Neural cell (in vitro differentiated cells): ENCODE measurements around the gene ZNF385D. TPM values are rescaled to one million over a fixed set of nuclear protein-coding genes. Genes with fewer than 3 reads are reported as not detected.

Experiments
- H2AFZ ChIP-seq: fragments of 200-600, 300-800 bp; sonication (generic), shearing (Covaris generic); 2 replicates; pipeline ENCODE4 v1.6.0; 2014; ENCODE audit warnings: low read depth, mild to moderate bottlenecking, antibody characterized with exemption, low read length, moderate library complexity
- H3F3A ChIP-seq: fragments of 200-600 bp; shearing (Covaris generic); 2 replicates; pipeline ENCODE4 v1.6.1; 2016; ENCODE audit warnings: mild to moderate bottlenecking, moderate library complexity, mixed read lengths, antibody characterized with exemption, low read length; ENCODE audit not compliant: insufficient read depth, poor library complexity, severe bottlenecking
- H3K27ac ChIP-seq: fragments of 200-600, 300-800 bp; sonication (generic), shearing (Covaris generic); 2 replicates; pipeline ENCODE4 v1.5.1; 2014; ENCODE audit warnings: mild to moderate bottlenecking, low read length, moderate library complexity
- H3K27me3 ChIP-seq: fragments of 300-800, 200-600 bp; sonication (generic), shearing (Covaris generic); 2 replicates; pipeline ENCODE4 v1.6.0; 2014; ENCODE audit warnings: mild to moderate bottlenecking, low read depth, low read length, moderate library complexity; ENCODE audit not compliant: insufficient read depth
- H3K36me3 ChIP-seq: fragments of 300-800, 200-600 bp; sonication (generic), shearing (Covaris generic); 2 replicates; pipeline ENCODE4 v1.5.1; 2014; ENCODE audit warnings: mild to moderate bottlenecking, antibody characterized with exemption, low read length, moderate library complexity; ENCODE audit not compliant: insufficient read depth
- H3K4me2 ChIP-seq: fragments of 300-800, 200-600 bp; sonication (generic), shearing (Covaris generic); 2 replicates; pipeline ENCODE4 v1.6.0; 2014; ENCODE audit warnings: mild to moderate bottlenecking, low read length
- H3K4me3 ChIP-seq: fragments of 300-800, 200-600 bp; sonication (generic), shearing (Covaris generic); 2 replicates; pipeline ENCODE4 v1.5.1; 2014; ENCODE audit warnings: mild to moderate bottlenecking, low read length, moderate library complexity
- H3K79me2 ChIP-seq: fragments of 200-600 bp; shearing (Covaris generic); replicated peaks from 2 replicates; pipeline ENCODE4 v1.6.0; 2014; ENCODE audit warnings: mild to moderate bottlenecking, low read length, moderate library complexity; ENCODE audit not compliant: insufficient read depth
- H3K9ac ChIP-seq: fragments of 300-800, 200-600 bp; sonication (generic), shearing (Covaris generic); 2 replicates; pipeline ENCODE4 v1.6.1; 2016; ENCODE audit warnings: mild to moderate bottlenecking, low read length, mixed read lengths
- H3K9me2 ChIP-seq: fragments of 200-600 bp; shearing (Covaris generic); 2 replicates; pipeline ENCODE4 v1.6.1; 2016; ENCODE audit warnings: mild to moderate bottlenecking, low read length, mixed read lengths; ENCODE audit not compliant: insufficient read depth
- H3K9me3 ChIP-seq: fragments of 200-600, 300-800 bp; sonication (generic), shearing (Covaris generic); 2 replicates; pipeline ENCODE4 v1.6.1; 2016; ENCODE audit warnings: mild to moderate bottlenecking, mixed run types, low read length, moderate library complexity, mixed read lengths
- H4K20me1 ChIP-seq: fragments of 200-600 bp; shearing (Covaris generic); 2 replicates; pipeline ENCODE4 v1.6.1; 2016; ENCODE audit warnings: mild to moderate bottlenecking, mixed run types; ENCODE audit not compliant: insufficient read depth
- EP300 ChIP-seq: fragments of 450-650 bp; conservative IDR thresholded peaks from 2 replicates; pipeline ENCODE4 v1.6.1; 2014; ENCODE audit warnings: antibody characterized with exemption, mild to moderate bottlenecking, moderate library complexity; ENCODE audit not compliant: poor library complexity, severe bottlenecking
- EZH2 ChIP-seq: fragments of 200-600, 300-800 bp; shearing (Covaris generic), sonication (generic); IDR thresholded peaks from 2 replicates; pipeline ENCODE4 v1.6.1; 2014; ENCODE audit warnings: antibody characterized with exemption, low read length, borderline replicate concordance, mild to moderate bottlenecking; ENCODE audit not compliant: insufficient read depth, poor library complexity, severe bottlenecking
- MXI1 ChIP-seq: fragments of 450-650 bp; conservative IDR thresholded peaks from 2 replicates; pipeline ENCODE4 v1.6.1; 2014; ENCODE audit warnings: antibody characterized with exemption, mild to moderate bottlenecking; ENCODE audit not compliant: poor library complexity, severe bottlenecking
- POLR2AphosphoS5 ChIP-seq: IDR thresholded peaks from 2 replicates; pipeline ENCODE4 v1.6.1; 2012
- RAD21 ChIP-seq: fragments of 450-650 bp; conservative IDR thresholded peaks from 2 replicates; pipeline ENCODE4 v1.6.1; 2014; ENCODE audit warnings: antibody characterized with exemption, mild to moderate bottlenecking, moderate library complexity
- SMC3 ChIP-seq: fragments of 450-650 bp; conservative IDR thresholded peaks from 2 replicates; pipeline ENCODE4 v1.6.1; 2014; ENCODE audit warnings: antibody characterized with exemption, mild to moderate bottlenecking, moderate library complexity; ENCODE audit not compliant: poor library complexity
- TAF1 ChIP-seq: IDR thresholded peaks from 2 replicates; pipeline ENCODE4 v1.6.1; 2012; ENCODE audit warnings: low read depth
- polyA plus RNA-seq: library from polyadenylated mRNA; depleted of rRNA; stranded (reverse); fragments of >200 nt; gene quantifications from 2 replicates; pipeline ENCODE4 v1.2.3, GENCODE V29; 2014
- TF ChIP-seq, protein P1 (sequence below): IDR thresholded peaks from 2 replicates; pipeline ENCODE4 v1.6.1; 2012; ENCODE audit warnings: borderline replicate concordance

ZNF385D gene
- polyA plus RNA-seq, 1 donor from 2014 or later: 3.4 TPM

DNA sequence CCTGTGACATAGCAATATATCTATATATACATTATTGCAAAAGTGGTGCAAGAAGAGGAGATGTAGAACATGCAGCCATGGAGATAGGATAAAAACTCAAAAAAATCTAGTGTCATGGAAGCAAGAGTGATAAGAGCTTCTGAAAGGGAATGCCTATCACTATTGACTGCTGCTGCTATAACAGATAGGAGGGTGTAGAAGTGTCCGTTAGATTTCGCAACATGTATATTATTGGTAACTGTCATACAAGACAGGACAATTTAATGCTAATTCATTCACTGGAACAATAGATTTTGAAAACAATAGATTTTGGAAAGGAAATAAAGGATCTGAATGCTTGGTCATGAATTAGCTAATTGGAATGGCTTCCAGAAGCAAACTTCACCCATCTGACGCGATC lies 224.5 kb downstream of the ZNF385D start:
- TF ChIP-seq, protein P1, sequence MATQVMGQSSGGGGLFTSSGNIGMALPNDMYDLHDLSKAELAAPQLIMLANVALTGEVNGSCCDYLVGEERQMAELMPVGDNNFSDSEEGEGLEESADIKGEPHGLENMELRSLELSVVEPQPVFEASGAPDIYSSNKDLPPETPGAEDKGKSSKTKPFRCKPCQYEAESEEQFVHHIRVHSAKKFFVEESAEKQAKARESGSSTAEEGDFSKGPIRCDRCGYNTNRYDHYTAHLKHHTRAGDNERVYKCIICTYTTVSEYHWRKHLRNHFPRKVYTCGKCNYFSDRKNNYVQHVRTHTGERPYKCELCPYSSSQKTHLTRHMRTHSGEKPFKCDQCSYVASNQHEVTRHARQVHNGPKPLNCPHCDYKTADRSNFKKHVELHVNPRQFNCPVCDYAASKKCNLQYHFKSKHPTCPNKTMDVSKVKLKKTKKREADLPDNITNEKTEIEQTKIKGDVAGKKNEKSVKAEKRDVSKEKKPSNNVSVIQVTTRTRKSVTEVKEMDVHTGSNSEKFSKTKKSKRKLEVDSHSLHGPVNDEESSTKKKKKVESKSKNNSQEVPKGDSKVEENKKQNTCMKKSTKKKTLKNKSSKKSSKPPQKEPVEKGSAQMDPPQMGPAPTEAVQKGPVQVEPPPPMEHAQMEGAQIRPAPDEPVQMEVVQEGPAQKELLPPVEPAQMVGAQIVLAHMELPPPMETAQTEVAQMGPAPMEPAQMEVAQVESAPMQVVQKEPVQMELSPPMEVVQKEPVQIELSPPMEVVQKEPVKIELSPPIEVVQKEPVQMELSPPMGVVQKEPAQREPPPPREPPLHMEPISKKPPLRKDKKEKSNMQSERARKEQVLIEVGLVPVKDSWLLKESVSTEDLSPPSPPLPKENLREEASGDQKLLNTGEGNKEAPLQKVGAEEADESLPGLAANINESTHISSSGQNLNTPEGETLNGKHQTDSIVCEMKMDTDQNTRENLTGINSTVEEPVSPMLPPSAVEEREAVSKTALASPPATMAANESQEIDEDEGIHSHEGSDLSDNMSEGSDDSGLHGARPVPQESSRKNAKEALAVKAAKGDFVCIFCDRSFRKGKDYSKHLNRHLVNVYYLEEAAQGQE: no peak
- no peak for TF ChIP-seq SMC3
- TF ChIP-seq MXI1: no peak
- TF ChIP-seq EP300: no peak
- no peak for TF ChIP-seq TAF1
- no peaks in the 10 kb centered on the region for H3K79me2 ChIP-seq
- H3K27me3 ChIP-seq: no peaks in the 10 kb centered on the region
- H3K4me2 ChIP-seq: no peak overlapping the region
- no peaks in the 10 kb centered on the region for H3K9me3 ChIP-seq
- H2AFZ ChIP-seq: no peak overlapping the region
- no peaks in the 10 kb centered on the region for H3K9me2 ChIP-seq
- no peak overlapping the region for H3K4me3 ChIP-seq
- no peak overlapping the region for H3K27ac ChIP-seq
- no peaks in the 10 kb centered on the region for H3F3A ChIP-seq
- H4K20me1 ChIP-seq: no peaks in the 10 kb centered on the region
- H3K9ac ChIP-seq: no peak overlapping the region
- no peaks in the 10 kb centered on the region for H3K36me3 ChIP-seq

DNA sequence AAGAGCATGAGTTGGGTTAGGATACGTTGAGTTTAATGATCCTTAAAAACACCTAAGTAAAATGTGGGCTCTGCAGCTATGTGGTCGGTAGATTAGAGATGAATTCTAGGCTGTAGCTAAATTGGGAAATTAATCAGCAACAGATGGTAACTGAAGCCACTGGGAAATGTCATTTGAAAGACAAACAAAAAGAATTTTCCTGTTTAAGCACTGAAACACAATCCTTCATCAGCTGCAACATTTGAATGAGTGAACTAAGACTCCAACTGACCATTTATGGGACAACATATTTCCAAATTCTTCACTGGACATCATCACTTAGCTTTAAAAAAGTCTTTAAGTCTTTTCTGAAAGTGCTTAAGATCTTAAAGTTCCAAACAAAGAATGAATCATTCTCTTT lies 226.9 kb downstream of the ZNF385D start:
- Histone ChIP-seq H3K9me2 (no peaks in the 10 kb centered on the region), H3K27ac (no peak overlapping the region), H3K9me3 (no peaks in the 10 kb centered on the region), H3K36me3 (no peaks in the 10 kb centered on the region), H3K79me2 (no peaks in the 10 kb centered on the region), H3K27me3 (no peaks in the 10 kb centered on the region), H4K20me1 (no peaks in the 10 kb centered on the region), H3K4me3 (no peak overlapping the region), H3F3A (no peaks in the 10 kb centered on the region), H3K4me2 (no peak overlapping the region), H2AFZ (no peak overlapping the region), H3K9ac (no peak overlapping the region)
- TF ChIP-seq, protein P1: no peak
- no peak for TF ChIP-seq RAD21
- TF ChIP-seq EZH2: no peak
- no peak for TF ChIP-seq POLR2AphosphoS5
- TF ChIP-seq SMC3: no peak
- TF ChIP-seq EP300: no peak
